ENCODE results near the gene MUC5B. TPM values are rescaled to one million over a fixed set of nuclear protein-coding genes. Genes with fewer than 3 reads are reported as not detected.
A peak's percentile ranks its signal among the peaks of the same experiment; 100 is the strongest.

The MUC5B gene
- total RNA-seq, 4 donors from 2014 or later, result 0.22 to 0.61 (median 0.29) TPM; not detected in 1

- 79 to 84% methylated on average over 20 to 23 of the region's 23 CpGs for WGBS, 2 donors
- no peak overlapping the region for H3K4me3 ChIP-seq (ENCODE audit: low read depth, poor library complexity, severe bottlenecking)
- DNase-seq (ENCODE audit: low spot score in 2 of 2), result peak in 1 of 2 donors; percentile 78
- no peak for TF ChIP-seq POLR2A (IDR thresholded peaks at IDR 0.05)
- TF ChIP-seq CTCF (IDR thresholded peaks at IDR 0.05), result no peak
- intact Hi-C loops (cut with DNase I; ENCODE audit: low total_unique reads), result no loop called here
Measured at GRCh38 chr11:1234771-1235305, 12.0 kb downstream of the MUC5B start.

GRCh38 chr11:1235306-1235900 lies 12.5 kb downstream of the MUC5B start:
- 72 to 75% methylated on average over 21 to 23 of the region's 23 CpGs for WGBS, 2 donors
- TF ChIP-seq POLR2A (IDR thresholded peaks at IDR 0.05) (no peak), CTCF (IDR thresholded peaks at IDR 0.05) (no peak)
- H3K4me3 ChIP-seq (ENCODE audit: low read depth, poor library complexity, severe bottlenecking), result no peak overlapping the region
- peak in 1 of 2 donors; percentile 69 for DNase-seq (ENCODE audit: low spot score in 2 of 2)
- intact Hi-C loops (cut with DNase I; ENCODE audit: low total_unique reads), result no loop called here

- TF ChIP-seq CTCF (IDR thresholded peaks at IDR 0.05) (no peak), POLR2A (IDR thresholded peaks at IDR 0.05) (no peak)
- intact Hi-C loops (cut with DNase I; ENCODE audit: low total_unique reads), result no loop called here
- no peak overlapping the region for H3K4me3 ChIP-seq (ENCODE audit: low read depth, poor library complexity, severe bottlenecking)
- 52 to 79% methylated on average over 6 to 14 of the region's 16 CpGs for WGBS, 2 donors
- peak in 1 of 2 donors; percentile 74 for DNase-seq (ENCODE audit: low spot score in 2 of 2)
Measured at GRCh38 chr11:1235901-1236315, 13.0 kb downstream of the MUC5B start.

- 85 to 90% methylated on average over 12 to 22 of the region's 37 CpGs for WGBS, 2 donors
- peak in 1 of 2 donors; percentile 76 for DNase-seq (ENCODE audit: low spot score in 2 of 2)
- no peak overlapping the region for H3K4me3 ChIP-seq (ENCODE audit: low read depth, poor library complexity, severe bottlenecking)
- intact Hi-C loops (cut with DNase I; ENCODE audit: low total_unique reads), result no loop called here
- TF ChIP-seq CTCF (IDR thresholded peaks at IDR 0.05), result no peak
- no peak for TF ChIP-seq POLR2A (IDR thresholded peaks at IDR 0.05)
Measured at GRCh38 chr11:1236316-1237127, 13.7 kb downstream of the MUC5B start.

- WGBS, 2 donors, result 74% methylated on average over 12 to 13 of the region's 13 CpGs
- no peak for TF ChIP-seq CTCF (IDR thresholded peaks at IDR 0.05)
- TF ChIP-seq POLR2A (IDR thresholded peaks at IDR 0.05), result no peak
- intact Hi-C loops (cut with DNase I; ENCODE audit: low total_unique reads), result no loop called here
- no peak for DNase-seq (ENCODE audit: low spot score in 2 of 2)
- no peak overlapping the region for H3K4me3 ChIP-seq (ENCODE audit: low read depth, poor library complexity, severe bottlenecking)
Measured at GRCh38 chr11:1237128-1237580, 14.3 kb downstream of the MUC5B start.
